ENCODE results near the gene DIP2A.

- TF ChIP-seq CTCF (IDR thresholded peaks at IDR 0.05; ENCODE audit: control extremely low read depth in 1 of 3, insufficient read depth in 1 of 3, low read depth in 1 of 3, low read length in 3 of 3) (no peak), JUN (IDR thresholded peaks at IDR 0.05; ENCODE audit: low read depth, low read length) (no peak), POLR2A (IDR thresholded peaks at IDR 0.05; ENCODE audit: control extremely low read depth in 1 of 2, low read depth in 2 of 2, low read length in 2 of 2) (no peak), CHD7 (IDR thresholded peaks at IDR 0.05; ENCODE audit: insufficient replicate concordance, low read length) (no peak), RAD21 (IDR thresholded peaks at IDR 0.05 in 1 of 2, conservative IDR thresholded peaks at IDR 0.05 in 1 of 2; ENCODE audit: low read depth in 2 of 2, low read length in 2 of 2) (no peak), RFX5 (IDR thresholded peaks at IDR 0.05; ENCODE audit: borderline replicate concordance, low read depth, low read length) (no peak), RXRA (IDR thresholded peaks at IDR 0.05; ENCODE audit: insufficient read depth, low read depth, low read length) (no peak), USF2 (IDR thresholded peaks at IDR 0.05; ENCODE audit: low read length) (no peak), EGR1 (IDR thresholded peaks at IDR 0.05; ENCODE audit: borderline replicate concordance, low read depth, low read length) (no peak), EP300 (IDR thresholded peaks at IDR 0.05; ENCODE audit: borderline replicate concordance in 1 of 2, low read depth in 2 of 2, low read length in 2 of 2) (no peak), POLR2AphosphoS5 (IDR thresholded peaks at IDR 0.05; ENCODE audit: low read depth, low read length) (no peak)
Observed at GRCh38 chr21:46428286-46428685, 30.4 kb upstream of the DIP2A start.
